Heart left ventricle (tissue), 16 donors: Measurements from ENCODE around the gene FAM120B. TPM values are rescaled to one million over a fixed set of nuclear protein-coding genes. Genes with fewer than 3 reads are reported as not detected.
A peak's percentile ranks its signal among the peaks of the same experiment; 100 is the strongest.

Source experiments
- ATAC-seq, 4 donors: fragments of 200-7000 bp; cut with Tn5 transposase; one replicate each; pipeline ENCODE4 v1.9.1; 2020 to 2022; ENCODE audit warnings: moderate library complexity in 4 of 4, mild to moderate bottlenecking in 3 of 4, moderate number of reproducible peaks in 1 of 4
- DNase-seq, 5 donors: peaks; one replicate each; pipeline ENCODE4 v3.0.0-alpha.2; 2020
- H3K27ac ChIP-seq, 12 donors: fragments of 200-600 bp; sonication (generic) in 4 of 12; one replicate each; pipeline versions ENCODE4 v1.5.0 to v1.8.0; 2016 to 2022; ENCODE audit warnings: mild to moderate bottlenecking in 2 of 12
- H3K27me3 ChIP-seq, 9 donors: fragments of 200-600 bp; sonication (generic) in 2 of 9; one replicate each; pipeline versions ENCODE4 v1.5.1 to v1.8.0; 2016 to 2022; ENCODE audit warnings: mild to moderate bottlenecking in 3 of 9
- H3K36me3 ChIP-seq, 9 donors: fragments of 200-600 bp; sonication (generic) in 2 of 9; one replicate each; pipeline versions ENCODE4 v1.5.0 to v1.8.0; 2018 to 2022; ENCODE audit warnings: mild to moderate bottlenecking in 2 of 9
- H3K4me1 ChIP-seq, 12 donors: fragments of 200-600 bp; sonication (generic) in 4 of 12; one replicate each; pipeline versions ENCODE4 v1.5.0 to v1.8.0; 2016 to 2022; ENCODE audit warnings: mild to moderate bottlenecking in 3 of 12
- H3K4me3 ChIP-seq, 12 donors: fragments of 200-600 bp; sonication (generic) in 4 of 12; one replicate each; pipeline versions ENCODE4 v1.5.0 to v1.8.0; 2017 to 2022; ENCODE audit warnings: mild to moderate bottlenecking in 9 of 12, moderate library complexity in 4 of 12
- H3K9me3 ChIP-seq, 12 donors: fragments of 200-600 bp; sonication (generic) in 4 of 12; one replicate each; pipeline versions ENCODE4 v1.5.0 to v1.8.0; 2016 to 2022; ENCODE audit warnings: mild to moderate bottlenecking in 1 of 12
- POLR2A ChIP-seq, 2 donors: fragments of 450-650 bp; IDR thresholded peaks; one replicate each; pipeline ENCODE4 v1.6.1; 2017; ENCODE audit warnings: antibody characterized with exemption in 2 of 2, mild to moderate bottlenecking in 2 of 2, moderate library complexity in 2 of 2
- WGBS, 4 donors: extraction: QIAGEN DNeasy Blood & Tissue Kit in 2 of 4; methylation state at CpG; one replicate each; pipeline versions ENCODE4 v1.1.5 to v1.1.7; 2013 to 2018; 5-methylcytosine and 5-hydroxymethylcytosine counted together
- intact Hi-C, 10 donors: fragments of 100-400 bp; cut with DNase I; formaldehyde crosslinking; loops; one replicate each; pipeline versions ENCODE4 v1.11.1 to v1.14.2; 2022
- polyA plus RNA-seq, 2 donors: library from polyadenylated mRNA; stranded (reverse); fragments of 200-250 nt; gene quantifications; one replicate each; pipeline ENCODE4 v1.2.3, GENCODE V29; 2013
- total RNA-seq, 9 donors: library from RNA; depleted of rRNA in 2 of 9; stranded (reverse); fragments of >200 nt in 2 of 9; fragmentation: NEBNext Ultra II Directional in 3 of 9; extraction: Animal tissue kit (Norgen Biotek cat#: 25700) in 3 of 9; gene quantifications; one replicate each; pipeline versions ENCODE4 v1.1.0 to v1.2.4, GENCODE V29; 2016 to 2023
- TF ChIP-seq, protein P1 (sequence below), 12 donors: fragments of 200-600 bp; sonication (generic) in 4 of 12; IDR thresholded peaks; one replicate each; pipeline versions ENCODE4 v1.5.0 to v1.8.0; 2018 to 2022; ENCODE audit warnings: antibody characterized with exemption in 12 of 12, mild to moderate bottlenecking in 5 of 12
- donor health status: ischemic (EF 13 %, LVEDD 7.1; RV severe dilation, severe dysfunction).
- donor health status: healthy with polysubstance abuse.
- donor health status: DM: no; HTN: yes; CAD: no.
- donor health status: DM: no; HTN: no; CAD: no.
- donor health status: ischemic (EF 25% LVEDD 6.9; RV normal size, moderate dysfunction).
- donor health status: ischemic (EF 25% LVEDD 5.7; RV mildly dilated, moderate dysfunction).
- donor health status: healthy.
- donor health status: DM: yes; HTN: yes; CAD: no.
- donor health status: ischemic (EF 35%, LVEDD 5.7; RV mildly dilated, moderate dysfunction).
- donor health status: nonischemic (EF 11% LVEDD 7.7; RV severe dilation, severe dysfunction).
- donor health status: DM: yes; HTN: yes; CAD: no.
- donor health status: PGD.
- donor health status: ischemic (EF 29% LVEDD 5.4; RV normal size, mild dysfunction).
- donor health status: nonischemic (EF 23%, LVEDD 6.1; RV moderate dilation, normal function).

The FAM120B gene
- total and polyA plus RNA-seq, 11 donors = 6.6 to 29.4 (median 18.5) TPM

DNA sequence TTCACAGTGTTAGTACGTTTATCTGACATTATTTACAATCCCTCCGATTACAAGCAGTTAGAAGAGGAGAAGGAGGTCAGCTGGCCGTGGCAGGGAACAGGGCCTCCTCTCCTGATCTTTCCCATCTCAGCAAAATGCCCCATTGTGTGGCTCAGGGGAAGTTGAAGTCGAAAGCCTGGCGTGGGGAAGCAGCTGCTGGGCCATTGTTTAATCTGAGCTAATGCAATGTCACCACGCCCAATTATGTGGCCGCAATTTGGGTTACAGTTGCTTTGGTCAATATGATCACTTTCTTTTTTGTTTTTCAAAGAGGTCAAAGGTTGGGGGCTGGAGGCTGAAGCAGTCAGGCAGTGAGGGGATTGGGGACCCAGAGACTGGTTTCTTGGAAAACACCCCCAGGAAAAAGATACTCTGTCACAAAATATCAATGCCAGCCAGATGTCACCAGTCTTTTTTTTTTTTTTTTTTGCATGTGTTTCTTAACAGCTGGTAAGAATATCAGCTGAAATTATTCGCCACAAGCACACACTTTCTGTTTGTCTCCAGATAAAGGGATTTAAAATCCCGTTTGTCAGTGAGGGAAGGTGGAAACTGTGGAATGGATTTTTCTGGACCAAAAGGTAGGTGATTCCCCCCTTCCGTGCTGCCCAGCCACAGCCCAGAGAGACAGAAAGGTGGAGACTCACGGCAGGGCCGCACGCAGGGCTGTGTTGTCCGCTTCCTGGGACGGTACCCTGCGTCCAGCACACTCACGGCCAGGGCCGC is 40.3 kb upstream of the FAM120B start:
- intact Hi-C loops = loop anchor here in 1 of 10 donors (5.0 kb wide), 1 partner anchor 124 kb away; no protein-coding TSS in a partner anchor
- DNase-seq (peak; percentile 40 to 76 (median 63)), ATAC-seq (peak; percentile 23 to 80 (median 70))
- TF ChIP-seq, protein P1, sequence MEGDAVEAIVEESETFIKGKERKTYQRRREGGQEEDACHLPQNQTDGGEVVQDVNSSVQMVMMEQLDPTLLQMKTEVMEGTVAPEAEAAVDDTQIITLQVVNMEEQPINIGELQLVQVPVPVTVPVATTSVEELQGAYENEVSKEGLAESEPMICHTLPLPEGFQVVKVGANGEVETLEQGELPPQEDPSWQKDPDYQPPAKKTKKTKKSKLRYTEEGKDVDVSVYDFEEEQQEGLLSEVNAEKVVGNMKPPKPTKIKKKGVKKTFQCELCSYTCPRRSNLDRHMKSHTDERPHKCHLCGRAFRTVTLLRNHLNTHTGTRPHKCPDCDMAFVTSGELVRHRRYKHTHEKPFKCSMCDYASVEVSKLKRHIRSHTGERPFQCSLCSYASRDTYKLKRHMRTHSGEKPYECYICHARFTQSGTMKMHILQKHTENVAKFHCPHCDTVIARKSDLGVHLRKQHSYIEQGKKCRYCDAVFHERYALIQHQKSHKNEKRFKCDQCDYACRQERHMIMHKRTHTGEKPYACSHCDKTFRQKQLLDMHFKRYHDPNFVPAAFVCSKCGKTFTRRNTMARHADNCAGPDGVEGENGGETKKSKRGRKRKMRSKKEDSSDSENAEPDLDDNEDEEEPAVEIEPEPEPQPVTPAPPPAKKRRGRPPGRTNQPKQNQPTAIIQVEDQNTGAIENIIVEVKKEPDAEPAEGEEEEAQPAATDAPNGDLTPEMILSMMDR (IDR thresholded peaks at IDR 0.05) = no peak
- no peak for TF ChIP-seq POLR2A (IDR thresholded peaks at IDR 0.05)
- Histone ChIP-seq H3K27ac (peak overlapping the region; percentile 5 to 74 (median 62)), H3K36me3 (no peaks in the 10 kb centered on the region), H3K4me3 (peak overlapping the region in 3 of 12 donors; percentile 7 to 14 (median 11)), H3K9me3 (no peaks in the 10 kb centered on the region), H3K4me1 (peaks cover 0 to 19% (median 11%) of the 10 kb centered on the region in 12 donors), H3K27me3 (peaks cover 0 to 6% (median 0%) of the 10 kb centered on the region in 9 donors)
- WGBS, 4 donors = 44 to 65% (median 57%) methylated on average over 13 to 18 of the region's 18 CpGs

DNA sequence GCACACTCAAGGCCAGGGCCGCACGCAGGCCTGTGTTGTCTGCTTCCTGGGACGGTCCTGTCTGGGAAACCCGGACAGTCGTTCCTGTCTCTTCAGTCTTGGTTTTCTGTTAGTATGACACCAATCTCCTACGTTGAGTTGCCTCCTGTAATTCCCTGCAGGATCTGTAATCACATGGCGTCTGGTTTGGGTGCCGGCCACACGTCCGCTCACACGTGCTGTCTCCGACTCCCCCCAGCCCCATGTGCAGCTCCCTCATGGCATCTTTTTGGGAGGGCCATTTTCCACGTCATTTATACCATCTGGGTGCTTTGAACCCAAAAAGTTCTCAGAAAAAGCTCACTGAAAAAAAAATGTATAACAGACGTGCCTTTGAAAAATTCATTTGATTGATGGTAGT is 38.9 kb upstream of the FAM120B start:
- Histone ChIP-seq H3K27ac (no peak overlapping the region), H3K4me3 (no peak overlapping the region), H3K4me1 (peaks cover 0 to 19% (median 11%) of the 10 kb centered on the region in 12 donors), H3K9me3 (no peaks in the 10 kb centered on the region), H3K36me3 (no peaks in the 10 kb centered on the region), H3K27me3 (peaks cover 0 to 4% (median 0%) of the 10 kb centered on the region in 9 donors)
- 73 to 92% (median 77%) methylated on average over 13 to 14 of the region's 14 CpGs for WGBS, 4 donors
- ATAC-seq (no peak), DNase-seq (peak in 2 of 5 donors; percentile 10 to 21)
- TF ChIP-seq, protein P1 (IDR thresholded peaks at IDR 0.05) = no peak
- TF ChIP-seq POLR2A (IDR thresholded peaks at IDR 0.05) = no peak
- intact Hi-C loops = loop anchor here in 1 of 10 donors (5.0 kb wide), 1 partner anchor 125 kb away; no protein-coding TSS in a partner anchor

DNA sequence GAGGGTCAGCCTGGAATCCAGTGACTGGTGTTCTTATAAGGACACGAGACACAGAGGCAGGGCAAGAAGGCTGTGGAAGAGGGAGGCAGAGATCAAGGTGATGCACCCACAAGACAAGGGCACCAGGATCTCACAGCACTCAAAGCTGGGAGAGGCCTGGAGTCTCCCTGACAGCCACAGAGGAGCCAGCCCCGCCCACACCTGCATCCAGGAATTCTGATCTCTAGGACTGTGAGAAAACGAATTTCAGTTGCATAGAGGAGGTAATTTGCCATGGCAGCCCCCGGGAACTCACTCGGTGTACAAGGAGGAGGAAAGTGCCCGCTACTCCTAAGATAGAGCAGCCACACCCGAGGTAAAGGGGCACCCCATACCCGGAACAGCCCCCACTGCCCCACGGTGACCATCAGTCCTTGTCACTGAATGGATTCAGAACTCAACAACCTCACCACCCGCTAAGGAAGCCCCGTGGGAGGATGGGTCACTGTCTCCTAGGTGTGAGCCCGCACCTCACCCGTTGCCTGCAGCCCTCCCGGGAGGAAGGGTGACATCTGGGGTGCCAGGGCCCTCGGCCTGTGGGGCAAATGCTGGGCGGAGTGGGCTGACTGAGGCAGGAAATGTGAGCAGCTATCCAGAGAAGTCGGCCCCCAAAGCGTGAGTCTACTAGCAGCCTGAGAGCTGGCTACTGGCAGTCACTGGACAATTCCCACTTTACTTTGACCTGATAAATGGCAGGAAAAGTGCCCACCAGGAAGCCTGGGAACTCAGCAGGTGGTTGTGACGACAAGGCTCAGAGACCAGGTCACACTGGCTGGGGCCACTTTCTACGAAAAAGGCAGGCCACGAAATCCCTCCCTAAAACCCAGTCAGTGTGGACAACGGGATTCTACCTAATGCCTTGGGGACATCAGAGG is 38.1 kb upstream of the FAM120B start:
- peak in 3 of 5 donors; percentile 9 to 34 (median 21) for DNase-seq
- 89 to 93% (median 91%) methylated on average over 22 of the region's 22 CpGs for WGBS, 4 donors

More for the DNA sequence above, 38.1 kb upstream of the FAM120B start:
- Histone ChIP-seq H3K27me3 (no peaks in the 10 kb centered on the region), H3K4me3 (no peak overlapping the region), H3K27ac (no peak overlapping the region), H3K9me3 (no peaks in the 10 kb centered on the region), H3K36me3 (no peaks in the 10 kb centered on the region), H3K4me1 (peaks cover 0 to 19% (median 11%) of the 10 kb centered on the region in 12 donors)
- intact Hi-C loops = loop anchor here in 1 of 10 donors (5.0 kb wide), 1 partner anchor 126 kb away; no protein-coding TSS in a partner anchor
- TF ChIP-seq, protein P1 (IDR thresholded peaks at IDR 0.05) = no peak
- no peak for TF ChIP-seq POLR2A (IDR thresholded peaks at IDR 0.05)
- ATAC-seq = no peak
